HG03439 (cell line): ENCODE measurements around the gene SRSF11.
"Not testable (repeated sequence)": the region's sequence is repeated elsewhere in the genome, so short reads cannot be mapped to it uniquely, and the experiment has no call there.

ENCODE experiments used
- ATAC-seq: cut with Tn5 transposase; IDR thresholded peaks from one replicate; pipeline ENCODE4 v1.9.1; 2021; ENCODE audit warnings: mild to moderate bottlenecking, moderate library complexity; ENCODE audit not compliant: unreplicated experiment

The SRSF11 gene, protein sequence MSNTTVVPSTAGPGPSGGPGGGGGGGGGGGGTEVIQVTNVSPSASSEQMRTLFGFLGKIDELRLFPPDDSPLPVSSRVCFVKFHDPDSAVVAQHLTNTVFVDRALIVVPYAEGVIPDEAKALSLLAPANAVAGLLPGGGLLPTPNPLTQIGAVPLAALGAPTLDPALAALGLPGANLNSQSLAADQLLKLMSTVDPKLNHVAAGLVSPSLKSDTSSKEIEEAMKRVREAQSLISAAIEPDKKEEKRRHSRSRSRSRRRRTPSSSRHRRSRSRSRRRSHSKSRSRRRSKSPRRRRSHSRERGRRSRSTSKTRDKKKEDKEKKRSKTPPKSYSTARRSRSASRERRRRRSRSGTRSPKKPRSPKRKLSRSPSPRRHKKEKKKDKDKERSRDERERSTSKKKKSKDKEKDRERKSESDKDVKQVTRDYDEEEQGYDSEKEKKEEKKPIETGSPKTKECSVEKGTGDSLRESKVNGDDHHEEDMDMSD

DNA sequence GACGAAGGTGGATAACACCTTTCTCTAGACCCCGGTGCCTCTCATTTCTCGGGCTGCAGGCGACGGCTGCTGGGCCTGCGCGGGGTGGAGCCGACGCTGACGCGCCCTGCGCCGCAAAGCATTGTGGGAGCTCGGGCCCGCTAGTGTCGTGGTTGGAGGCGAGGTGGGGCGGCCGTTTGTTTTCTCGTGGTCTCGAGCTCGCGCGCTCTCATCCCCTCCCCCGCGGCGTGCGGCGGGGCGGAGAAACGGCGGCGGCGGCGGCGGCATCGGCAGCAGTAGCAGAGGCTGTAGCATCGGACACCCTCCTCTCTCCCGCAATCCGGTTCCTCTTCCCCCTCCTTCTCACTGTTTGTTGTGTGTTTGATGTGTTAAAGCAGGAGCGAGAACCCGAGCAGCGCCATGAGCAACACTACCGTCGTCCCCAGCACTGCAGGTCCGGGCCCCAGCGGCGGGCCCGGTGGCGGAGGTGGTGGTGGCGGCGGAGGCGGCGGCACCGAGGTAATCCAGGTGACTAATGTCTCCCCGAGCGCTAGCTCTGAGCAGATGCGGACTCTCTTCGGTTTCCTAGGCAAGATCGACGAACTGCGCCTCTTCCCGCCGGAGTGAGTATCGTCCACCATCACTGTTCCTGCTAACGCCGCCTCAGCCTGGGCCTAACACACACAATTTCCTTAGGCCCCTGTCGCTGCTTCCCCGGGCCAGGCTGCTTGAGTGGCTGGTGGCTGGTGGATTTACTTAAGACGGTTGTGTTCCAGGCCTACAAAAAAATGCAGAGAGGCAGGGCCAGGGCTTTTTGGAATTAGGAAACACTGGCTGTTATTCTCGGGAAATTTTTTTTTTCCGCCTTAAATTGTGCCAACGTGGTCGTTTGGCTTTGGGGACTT, at the start of gene SRSF11:
Gene SRSF11 (plus strand): TSS at position 143 of the 884 bp plus-strand sequence. CDS start 257 bp downstream, at position 400.
- ATAC-seq = peak; percentile 95

DNA sequence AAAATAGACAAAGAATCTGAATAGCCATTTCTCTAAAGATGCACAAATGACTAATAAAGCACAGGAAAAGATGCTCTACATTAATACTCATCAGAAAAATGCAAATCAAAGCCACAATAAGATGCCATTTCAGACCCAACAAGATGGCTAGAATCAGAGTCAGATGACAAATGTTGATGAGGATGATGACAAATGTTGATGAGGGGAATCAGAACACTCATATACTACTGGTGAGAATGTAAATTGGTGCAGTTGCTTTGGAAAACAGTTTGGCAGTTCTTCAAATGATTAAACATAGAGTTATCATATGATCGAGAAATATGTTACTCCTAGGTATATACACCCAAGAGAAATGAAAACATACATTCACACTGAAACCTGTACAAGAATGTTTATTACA, 49.7 kb upstream of the SRSF11 start:
- ATAC-seq = no peak

DNA sequence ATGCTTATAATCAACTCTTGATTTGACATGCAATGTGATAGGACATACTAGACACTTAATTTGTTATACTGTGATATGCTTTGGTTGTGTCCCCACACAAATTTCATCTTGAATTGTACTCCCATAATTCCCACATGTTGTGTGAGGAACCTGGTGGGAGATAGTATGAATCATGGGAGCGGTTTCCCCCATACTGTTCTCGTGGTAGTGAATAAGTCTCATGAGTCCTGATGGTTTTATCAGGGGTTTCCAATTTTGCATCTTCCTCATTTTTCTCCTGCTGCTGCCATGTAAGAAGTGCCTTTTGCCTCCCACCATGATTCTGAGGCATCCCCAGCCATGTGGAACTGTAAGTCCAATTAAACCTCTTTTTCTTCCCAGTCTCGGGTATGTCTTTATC, 36.0 kb upstream of the SRSF11 start:
- ATAC-seq = not testable (repeated sequence)

DNA sequence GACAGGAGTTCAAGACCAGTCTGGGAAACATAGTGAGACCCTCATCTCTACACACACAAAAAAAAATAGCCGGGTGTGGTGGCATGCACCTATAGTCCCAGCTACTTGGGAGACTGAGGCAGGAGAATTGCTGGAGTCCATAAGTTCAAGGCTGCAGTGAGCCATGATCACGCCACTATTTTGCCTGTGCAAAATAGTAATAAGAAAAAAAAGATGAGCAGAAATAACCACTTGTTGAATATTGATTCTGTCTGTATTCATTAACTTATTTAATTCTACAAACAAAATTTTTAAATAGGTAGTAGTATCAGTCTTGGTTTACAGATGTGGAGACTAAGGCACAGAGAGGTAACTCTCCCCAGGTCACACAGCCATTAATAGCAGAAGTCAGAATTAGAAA, 32.7 kb upstream of the SRSF11 start:
- ATAC-seq = no peak

DNA sequence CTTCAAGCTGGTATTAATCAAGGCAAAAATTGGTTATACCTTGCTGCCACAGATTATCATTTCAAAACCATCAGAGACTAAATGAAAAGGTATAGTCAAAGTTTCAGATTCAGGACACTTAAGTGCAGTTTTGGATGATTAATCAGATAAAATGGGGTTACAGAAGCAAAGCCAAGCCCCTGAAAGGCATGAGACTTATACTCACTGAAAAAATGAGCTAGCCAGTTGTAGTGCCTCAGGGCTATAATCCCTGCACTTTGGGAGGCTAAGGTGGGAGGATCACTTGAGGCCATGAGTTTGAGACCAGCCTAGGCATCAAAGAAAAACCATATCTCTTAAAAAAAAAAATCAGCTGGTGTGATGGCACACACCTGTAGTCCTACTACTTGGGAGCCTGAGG, 31.0 kb upstream of the SRSF11 start:
- ATAC-seq = no peak

DNA sequence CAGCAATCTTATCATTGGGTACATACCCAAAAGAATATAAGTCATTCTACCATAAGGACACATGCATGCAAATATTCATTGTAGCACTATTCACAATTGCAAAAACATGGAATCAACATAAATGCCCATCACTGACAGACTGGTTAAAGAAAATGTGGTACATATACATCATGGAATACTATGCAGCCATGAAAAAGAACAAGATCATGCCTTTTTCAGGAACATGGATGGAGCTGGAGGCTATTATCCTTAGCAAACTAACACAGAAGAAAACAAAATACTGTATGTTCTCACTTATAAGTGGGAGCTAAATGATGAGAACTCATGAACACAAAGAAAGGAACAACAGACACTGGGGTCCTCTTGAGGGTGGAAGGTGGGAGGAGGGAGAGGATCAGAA, 28.7 kb upstream of the SRSF11 start:
- not testable (repeated sequence) for ATAC-seq

DNA sequence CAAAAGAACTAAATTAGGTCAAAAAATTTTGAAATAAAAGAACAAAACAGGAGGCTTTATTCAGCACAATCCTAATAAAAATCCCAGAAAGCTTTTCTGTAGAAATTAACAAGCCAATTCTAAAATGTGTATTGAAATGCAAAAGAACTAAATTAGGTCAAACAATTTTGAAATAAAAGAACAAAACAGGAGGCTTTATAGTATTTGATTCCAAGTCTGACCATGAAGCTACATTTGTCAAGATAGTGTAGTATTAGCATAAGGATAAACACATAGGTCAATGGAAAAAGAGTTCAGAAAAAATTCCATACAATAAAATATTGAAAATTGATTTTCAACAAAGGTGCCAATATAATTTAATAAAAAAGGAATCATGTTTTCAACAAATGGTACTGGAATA, 26.6 kb upstream of the SRSF11 start:
- no peak for ATAC-seq

DNA sequence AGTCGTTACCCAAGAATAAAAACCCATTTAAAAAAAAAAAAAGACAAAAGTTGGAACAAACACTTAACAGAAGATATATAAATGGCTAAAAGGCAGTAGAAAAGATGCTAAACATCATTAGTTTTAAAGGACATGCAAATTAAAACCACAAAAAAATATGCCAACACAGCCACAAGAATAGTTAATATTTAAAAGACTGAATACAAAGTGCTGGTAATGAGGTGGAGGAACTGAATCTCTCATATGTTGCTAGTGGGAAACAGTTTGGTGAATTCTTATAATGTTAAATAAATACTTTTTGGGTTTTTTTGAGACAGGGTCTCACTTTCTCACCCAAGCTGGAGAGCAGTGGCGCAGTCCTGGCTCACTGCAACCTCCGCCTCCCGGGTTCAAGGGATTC, 25.8 kb upstream of the SRSF11 start:
- ATAC-seq = no peak

DNA sequence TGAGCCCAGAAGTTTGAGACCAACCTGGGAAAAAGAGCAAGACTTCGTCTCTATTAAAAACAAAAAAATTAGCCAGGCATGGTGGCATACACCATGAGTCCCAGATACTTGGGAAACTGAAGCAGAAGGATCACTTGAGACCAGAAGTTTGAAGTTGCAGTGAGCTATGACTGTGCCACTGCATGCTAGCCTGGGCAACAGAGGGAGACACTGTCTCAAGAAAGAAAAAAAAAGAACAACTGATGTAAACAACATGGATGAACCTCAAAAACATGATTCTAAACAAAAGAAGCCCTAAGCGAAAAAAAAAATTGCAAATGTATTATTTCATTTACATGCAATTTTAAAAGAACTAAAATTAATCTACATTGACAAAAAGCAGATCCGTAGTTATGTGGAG, 24.8 kb upstream of the SRSF11 start:
- ATAC-seq = no peak

DNA sequence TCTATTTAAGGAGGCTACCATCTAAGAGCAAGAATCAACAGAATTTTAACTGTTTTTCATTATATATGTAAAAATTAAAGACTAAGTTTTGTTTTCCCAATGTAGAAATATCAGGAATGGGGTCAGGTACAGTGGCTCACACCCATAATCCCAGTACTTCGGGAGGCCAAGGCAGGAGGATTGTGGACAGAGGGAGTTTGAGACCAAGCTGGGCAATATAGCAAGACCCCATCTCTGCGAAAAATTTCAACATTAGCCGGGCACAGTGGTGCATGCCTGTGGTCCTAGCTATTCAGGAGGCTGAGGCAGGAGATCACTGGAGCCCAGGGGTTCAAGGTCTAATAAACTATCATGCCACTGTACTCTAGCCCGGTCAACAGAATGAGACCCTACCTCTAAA, 21.1 kb upstream of the SRSF11 start:
- no peak for ATAC-seq

DNA sequence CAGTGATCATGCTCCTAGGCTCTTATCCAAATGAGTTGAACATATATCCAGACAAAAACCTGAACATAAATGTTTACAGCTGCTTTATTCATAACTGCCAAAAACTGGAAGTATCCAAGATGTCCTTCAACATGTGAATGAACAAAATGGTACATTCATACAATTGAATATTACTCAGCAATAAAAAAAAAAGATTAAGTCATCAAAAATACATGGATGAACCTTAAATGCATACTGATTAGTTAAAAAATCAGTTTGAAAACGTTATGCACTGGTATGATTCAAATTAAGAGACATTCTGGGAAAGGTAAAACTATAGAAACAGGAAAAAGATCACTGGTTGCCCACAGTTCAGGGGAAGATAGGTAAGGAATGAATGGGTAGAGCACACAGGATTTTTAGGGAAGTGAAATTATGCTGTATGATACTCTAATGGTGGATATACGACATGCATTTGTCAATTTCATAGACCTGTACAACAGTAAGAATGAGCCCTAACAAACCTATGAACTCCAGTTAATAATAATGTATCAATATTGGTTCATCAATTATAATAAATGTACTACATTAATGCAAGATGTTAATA, 18.9 kb upstream of the SRSF11 start:
- no peak for ATAC-seq

DNA sequence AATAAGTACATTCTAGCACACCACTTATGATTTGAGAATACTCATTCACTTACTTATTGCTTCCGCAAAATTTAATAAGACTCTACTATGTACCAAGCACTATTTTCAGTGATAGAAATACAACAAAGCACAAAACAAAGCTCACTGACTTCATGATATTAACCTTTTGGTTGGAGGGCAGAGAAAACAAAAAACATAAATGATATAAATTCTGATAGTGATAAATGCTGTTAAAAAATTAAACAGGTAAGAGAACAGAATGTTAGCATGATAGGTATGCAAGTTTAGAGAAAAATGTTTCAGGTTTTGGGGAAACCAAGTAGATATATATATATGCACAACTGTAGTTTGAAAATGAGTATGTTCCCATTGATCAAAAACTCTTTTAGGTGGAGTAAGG, 17.0 kb upstream of the SRSF11 start:
- no peak for ATAC-seq

DNA sequence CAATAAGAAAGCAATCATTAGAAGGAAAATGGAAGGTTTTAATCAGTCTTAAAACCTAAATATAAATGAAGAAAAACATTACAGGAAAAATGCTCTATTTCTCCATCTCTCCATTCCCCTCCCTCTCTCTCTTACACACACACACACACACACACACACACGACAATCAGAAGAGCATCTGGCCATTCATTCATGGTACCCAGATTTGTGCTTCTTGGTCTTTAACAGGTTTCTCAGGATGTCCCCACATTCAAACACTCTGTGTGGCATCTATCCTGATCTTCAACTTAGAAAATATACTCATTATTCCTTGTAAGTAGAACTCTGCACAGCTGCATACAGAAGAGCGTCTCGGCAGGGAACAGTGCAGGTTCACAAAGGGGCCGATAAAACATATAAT, 16.6 kb upstream of the SRSF11 start:
- ATAC-seq = no peak

DNA sequence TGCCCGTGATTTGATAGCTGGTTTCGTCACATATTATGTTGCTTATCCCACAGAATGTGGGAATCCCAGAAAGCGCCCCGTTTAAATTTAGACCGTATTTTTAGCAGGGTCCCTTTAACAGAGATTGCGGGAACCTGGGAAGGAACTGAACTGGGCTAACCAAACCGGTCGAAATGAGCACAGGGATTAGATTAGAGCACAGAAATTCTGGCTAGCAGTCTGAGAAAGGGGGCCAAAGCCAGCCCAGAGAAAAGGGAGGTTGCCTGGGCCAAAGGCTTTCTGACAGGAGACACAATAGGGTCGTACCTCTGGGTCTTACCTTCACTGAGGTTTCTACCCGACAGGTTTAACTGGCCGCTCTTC, 16.1 kb upstream of the SRSF11 start:
- ATAC-seq = peak; percentile 39

DNA sequence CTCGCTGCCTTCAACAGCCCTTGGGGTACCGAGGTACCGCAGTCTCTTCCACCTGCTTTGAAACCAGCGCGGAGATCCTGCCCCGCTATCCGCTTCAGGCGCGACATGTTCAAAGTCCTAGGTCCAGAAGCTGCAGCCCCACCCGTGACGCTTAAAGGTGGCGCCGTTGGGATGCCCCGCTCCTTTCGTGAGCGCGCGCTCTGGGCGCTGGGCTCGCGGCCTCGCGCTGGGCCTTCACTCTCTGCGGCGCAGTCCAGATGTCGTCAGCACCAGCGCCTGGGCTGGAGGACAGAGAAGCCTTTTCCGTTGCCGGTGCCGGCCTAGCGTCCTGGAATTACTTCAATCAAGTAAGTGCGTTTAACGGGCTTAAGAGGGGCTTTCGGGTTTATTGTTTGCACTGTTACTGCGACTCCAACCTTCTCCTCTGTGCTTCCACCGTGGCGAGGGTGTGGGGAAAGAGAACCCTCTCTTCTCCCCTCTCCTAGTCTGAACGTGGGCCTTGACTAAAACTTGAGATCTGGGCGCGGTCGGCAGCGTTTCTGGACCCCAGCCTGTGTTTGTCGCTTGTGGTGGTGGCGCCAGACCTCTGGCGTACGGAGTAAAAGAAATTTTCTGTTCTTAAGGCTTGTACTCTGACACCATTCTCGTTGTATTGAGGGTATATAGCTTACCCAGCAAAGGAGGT, 15.6 kb upstream of the SRSF11 start, which contains the start of gene LRRC40:
Gene LRRC40 (minus strand): TSS at position 146 of the 685 bp plus-strand sequence. CDS start 39 bp downstream, at position 107.
- peak; percentile 84 for ATAC-seq

DNA sequence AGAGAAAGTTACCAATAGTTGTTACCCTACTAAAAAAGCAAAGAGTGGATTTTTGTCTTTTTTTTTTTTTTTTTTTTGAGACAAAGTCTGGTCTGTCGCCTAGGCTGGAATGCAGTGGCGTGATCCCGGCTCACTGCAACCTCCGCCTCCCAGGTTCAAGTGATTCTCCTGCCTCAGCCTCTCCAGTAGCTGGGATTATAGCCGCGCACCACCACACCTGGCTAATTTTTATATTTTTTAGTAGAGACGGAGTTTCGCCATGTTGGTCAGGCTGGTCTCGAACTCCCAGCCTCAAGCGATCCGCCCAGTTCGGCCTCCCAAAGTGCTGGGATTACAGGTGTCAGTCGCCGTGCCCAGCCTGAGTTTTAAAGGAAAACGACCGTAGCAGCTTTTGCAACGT, 14.3 kb upstream of the SRSF11 start:
- ATAC-seq = not testable (repeated sequence)

DNA sequence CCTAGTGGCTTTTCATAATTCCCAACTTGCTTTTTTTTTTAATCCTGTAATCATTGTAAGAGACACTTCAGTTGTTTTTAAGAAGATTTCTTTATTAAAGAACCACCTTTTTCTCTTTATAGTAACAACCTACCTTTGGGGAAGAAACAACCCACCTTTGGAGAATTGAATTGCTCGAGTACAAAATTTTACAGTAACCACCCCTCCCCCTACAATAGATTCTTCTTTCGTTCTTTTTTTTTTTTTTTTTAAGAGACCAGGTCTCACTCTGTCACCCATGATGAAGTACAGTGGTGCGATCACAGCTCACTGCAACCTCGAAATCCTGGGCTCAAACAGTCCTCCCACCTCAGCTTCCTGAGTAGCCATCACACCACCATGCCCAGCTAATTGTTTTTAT, 13.7 kb upstream of the SRSF11 start:
- no peak for ATAC-seq

DNA sequence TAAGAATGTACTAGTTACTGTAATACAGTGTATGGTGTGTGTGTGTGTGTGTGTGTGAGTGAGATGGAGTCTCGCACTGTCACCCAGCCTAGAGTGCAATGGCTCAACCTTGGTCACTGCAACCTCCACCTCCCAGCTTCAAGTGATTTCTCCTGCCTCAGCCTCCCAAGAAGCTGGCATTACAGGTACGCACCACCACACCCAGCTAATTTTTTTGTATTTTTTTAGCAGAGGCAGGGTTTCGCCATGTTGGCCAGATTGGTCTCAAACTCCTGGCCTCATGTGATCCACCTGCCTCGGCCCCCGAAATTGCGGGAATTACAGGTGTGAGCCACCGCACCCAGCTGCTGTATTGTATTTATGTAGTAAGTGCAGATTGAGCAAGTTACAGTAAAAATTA, 12.9 kb upstream of the SRSF11 start:
- no peak for ATAC-seq

DNA sequence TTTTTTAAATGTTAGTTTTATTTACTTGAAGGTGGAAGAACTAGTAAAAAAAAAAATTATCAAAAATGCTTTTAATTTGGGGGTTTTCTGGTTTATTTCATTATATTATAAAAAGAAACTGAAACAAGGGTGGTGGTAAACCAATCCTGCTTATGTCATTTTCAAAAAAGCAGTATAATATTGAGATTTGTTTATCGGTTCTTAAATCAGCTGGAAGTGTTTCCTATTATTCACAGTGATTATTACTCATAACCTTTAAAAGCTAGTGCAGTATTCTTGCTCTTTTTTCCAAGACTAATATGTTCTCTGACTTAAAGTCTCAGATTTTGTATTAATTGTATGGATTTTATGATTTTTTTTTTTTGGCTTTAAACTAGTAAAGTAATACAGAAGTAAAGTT, 10.4 kb upstream of the SRSF11 start:
- no peak for ATAC-seq

DNA sequence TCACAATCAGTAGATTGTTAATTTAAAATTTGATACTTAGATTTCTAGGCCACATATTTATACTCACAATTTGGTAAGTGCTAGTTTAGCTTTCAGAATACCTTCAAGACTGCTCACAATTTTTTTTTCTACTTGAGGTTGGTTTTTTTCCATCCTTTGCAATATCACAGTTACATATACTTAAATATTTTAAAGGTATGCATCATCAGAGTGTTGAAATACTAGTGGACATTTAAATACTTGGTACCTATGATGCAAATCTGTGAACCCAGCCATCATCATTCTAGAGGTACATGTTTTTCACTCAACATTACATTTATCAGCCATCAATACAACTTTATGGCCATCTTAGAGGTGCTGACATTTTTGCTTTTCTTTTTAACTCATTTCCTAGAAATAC, 9.6 kb upstream of the SRSF11 start:
- no peak for ATAC-seq

DNA sequence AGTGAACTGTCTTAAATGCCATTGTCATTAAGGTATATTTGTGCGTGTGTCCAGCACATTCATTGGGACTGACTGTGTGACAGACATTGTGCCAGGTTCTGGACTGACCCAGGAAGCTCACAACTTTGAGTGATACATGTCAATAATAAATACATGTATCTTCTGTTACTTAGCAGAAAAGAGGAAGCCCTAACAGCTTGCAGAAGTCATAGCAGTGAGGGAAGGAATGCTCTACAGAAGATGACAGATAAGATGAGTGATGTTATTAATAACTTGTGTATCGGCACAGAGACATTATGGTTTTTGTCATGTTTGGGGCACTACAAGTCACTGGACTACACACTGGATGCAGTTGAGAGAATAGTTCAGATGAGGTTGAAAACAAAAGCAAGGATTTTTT, 1.2 kb upstream of the SRSF11 start:
- ATAC-seq = no peak
